ES-I3 (cell line): ENCODE measurements around the gene SHFL.

Experiments
- H3K36me3 ChIP-seq: 2 replicates; pipeline ENCODE4 v1.6.1; 2013; ENCODE audit warnings: mild to moderate bottlenecking, low read length, control low read depth, moderate library complexity; ENCODE audit not compliant: insufficient read depth
- H3K4me1 ChIP-seq: 2 replicates; pipeline ENCODE4 v1.6.1; 2013; ENCODE audit warnings: mild to moderate bottlenecking, control low read depth, low read length; ENCODE audit not compliant: insufficient read depth
- H3K9ac ChIP-seq: 2 replicates; pipeline ENCODE4 v1.6.1; 2013; ENCODE audit warnings: low read depth, mild to moderate bottlenecking, low read length, moderate library complexity
- H3K9me3 ChIP-seq: 2 replicates; pipeline ENCODE4 v1.6.1; 2013; ENCODE audit warnings: mild to moderate bottlenecking, low read length, moderate library complexity; ENCODE audit not compliant: control insufficient read depth, insufficient read depth

Gene SHFL

DNA sequence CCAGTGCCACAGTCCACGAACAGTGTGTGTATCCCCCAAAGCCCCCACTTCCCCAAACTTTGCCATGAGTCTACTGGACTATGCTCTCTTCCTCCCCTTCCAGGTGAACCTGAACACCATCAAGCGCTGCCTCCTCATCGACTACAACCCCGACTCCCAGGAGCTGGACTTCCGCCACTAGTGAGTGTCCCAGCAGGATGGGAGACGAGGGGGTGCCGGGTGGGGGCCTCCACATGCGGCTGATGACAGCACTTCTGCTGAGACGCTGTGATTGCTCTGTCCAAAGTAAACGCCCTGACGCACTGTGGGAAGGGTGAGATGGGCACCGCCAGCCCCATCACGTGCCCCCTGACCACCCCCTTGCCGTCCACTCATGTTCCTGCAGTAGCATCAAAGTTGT lies 23.4 kb downstream of the SHFL start:
- peaks cover 4% of the 10 kb centered on the region; the same call in 1 of the 2 replicates for H3K4me1 ChIP-seq
- no peaks in the 10 kb centered on the region for H3K9me3 ChIP-seq
- H3K36me3 ChIP-seq = peaks cover 23% of the 10 kb centered on the region
- no peak overlapping the region for H3K9ac ChIP-seq

DNA sequence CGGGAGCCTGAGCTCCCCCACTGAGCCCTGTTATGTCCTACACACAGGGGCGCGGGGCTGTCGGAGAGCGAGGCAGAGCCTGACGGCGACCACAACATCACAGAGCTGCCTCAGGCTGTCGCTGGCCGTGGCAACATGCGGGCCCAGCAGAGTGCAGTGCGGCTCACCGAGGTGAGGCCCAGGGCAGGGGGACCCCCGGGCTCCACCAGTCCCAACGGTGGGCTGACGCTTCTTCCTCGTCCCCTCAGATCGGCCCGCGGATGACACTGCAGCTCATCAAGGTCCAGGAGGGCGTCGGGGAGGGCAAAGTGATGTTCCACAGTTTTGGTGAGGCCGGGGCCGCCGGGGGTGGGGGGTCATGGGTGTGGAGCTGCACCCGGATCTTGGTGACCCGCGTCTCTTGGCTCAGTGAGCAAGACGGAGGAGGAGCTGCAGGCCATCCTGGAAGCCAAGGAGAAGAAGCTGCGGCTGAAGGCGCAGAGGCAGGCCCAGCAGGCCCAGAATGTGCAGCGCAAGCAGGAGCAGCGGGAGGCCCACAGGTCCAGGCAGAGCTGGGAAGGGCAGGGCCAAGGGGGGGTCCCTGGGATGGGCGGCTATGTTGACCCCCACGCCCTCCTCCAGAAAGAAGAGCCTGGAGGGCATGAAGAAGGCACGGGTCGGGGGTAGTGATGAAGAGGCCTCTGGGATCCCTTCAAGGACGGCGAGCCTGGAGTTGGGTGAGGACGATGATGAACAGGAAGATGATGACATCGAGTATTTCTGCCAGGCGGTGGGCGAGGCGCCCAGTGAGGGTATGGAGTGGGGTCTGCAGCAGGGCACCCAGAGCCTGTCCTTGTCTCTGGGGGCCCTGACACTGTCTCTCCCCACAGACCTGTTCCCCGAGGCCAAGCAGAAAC lies 24.2 kb downstream of the SHFL start:
- peaks cover 23% of the 10 kb centered on the region for H3K36me3 ChIP-seq
- H3K9me3 ChIP-seq = no peaks in the 10 kb centered on the region
- H3K4me1 ChIP-seq = peaks cover 4% of the 10 kb centered on the region; the same call in 1 of the 2 replicates
- H3K9ac ChIP-seq = no peak overlapping the region

DNA sequence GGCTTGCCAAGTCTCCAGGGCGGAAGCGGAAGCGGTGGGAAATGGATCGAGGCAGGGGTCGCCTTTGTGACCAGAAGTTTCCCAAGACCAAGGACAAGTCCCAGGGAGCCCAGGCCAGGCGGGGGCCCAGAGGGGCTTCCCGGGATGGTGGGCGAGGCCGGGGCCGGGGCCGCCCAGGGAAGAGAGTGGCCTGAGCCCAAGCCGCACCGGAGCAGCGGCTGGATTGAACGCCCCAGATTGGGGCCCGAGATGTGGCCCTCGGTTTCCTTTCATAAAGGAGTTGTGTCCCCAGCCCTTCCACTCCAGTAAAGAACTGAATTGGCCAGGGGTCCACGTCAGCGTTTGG lies 24.8 kb downstream of the SHFL start:
- peaks cover 25% of the 10 kb centered on the region for H3K36me3 ChIP-seq
- no peaks in the 10 kb centered on the region for H3K9me3 ChIP-seq
- no peak overlapping the region for H3K9ac ChIP-seq
- no peaks in the 10 kb centered on the region; the same call in 1 of the 2 replicates for H3K4me1 ChIP-seq

DNA sequence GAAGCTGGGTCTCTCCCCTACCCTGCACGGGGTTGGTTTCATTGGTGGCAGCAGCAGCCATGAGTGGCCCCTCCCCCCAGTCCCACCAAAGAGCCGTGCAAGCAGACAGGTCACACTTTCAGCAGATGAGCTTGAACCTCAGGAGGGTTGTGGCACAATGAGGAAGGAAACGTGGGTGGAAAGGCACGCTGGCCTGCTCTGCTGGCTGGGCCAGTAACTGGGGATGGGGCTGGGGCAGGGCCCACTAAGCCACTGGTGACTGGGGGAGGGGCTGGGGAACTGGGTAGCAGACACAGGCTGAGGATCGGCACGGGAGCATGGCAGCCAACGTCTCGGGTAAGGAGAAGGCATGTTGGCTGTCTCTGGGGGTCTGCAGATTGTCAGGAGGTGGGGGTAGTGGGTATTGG lies 25.3 kb downstream of the SHFL start, which contains the start of gene P2RY11:
Gene P2RY11, plus strand, starts transcription at position 289 of the 407 bp plus-strand sequence. Its CDS starts 29 bp downstream, at position 318.
- H3K36me3 ChIP-seq = peaks cover 25% of the 10 kb centered on the region
- no peak within 1 kb of the TSS for H3K9ac ChIP-seq
- H3K4me1 ChIP-seq = no peaks in the 10 kb centered on the region; the same call in 1 of the 2 replicates
- H3K9me3 ChIP-seq = no peaks in the 10 kb centered on the region

DNA sequence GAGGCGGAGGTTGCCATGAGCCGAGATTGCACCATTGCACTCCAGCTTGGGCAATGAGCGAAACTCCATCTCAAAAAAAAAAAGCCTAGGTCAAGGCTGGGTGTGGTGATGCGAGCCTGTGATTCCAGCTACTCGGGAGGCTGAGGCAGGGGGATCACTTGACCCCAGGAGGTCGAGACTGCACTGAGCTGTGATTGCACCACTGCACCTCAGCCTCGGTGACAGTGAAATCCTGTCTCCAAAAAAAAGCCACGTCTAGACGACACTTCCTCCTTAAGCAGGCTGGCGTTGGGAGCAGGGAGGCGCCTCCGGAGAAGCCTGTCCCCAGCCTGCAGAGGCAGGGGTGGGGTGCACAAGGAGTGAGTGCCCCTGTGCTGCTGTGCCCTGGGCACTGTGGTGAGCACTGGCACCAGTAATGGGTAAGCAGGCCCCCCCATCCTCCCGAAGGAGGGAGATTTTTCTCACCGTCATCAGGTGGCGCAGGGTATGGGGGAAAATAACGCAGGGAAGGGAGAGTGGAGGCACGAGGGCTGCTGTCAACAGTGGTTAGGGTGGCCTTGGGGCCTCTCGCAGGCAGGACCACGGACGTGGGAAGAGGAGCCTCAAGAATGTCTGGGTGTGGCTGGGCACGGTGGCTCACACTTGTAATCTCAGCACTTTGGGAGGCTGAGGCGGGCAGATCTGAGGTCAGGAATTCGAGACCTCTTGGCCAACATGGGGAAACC lies 26.1 kb downstream of the SHFL start:
- Histone ChIP-seq H3K4me1 (no peaks in the 10 kb centered on the region; the same call in 1 of the 2 replicates), H3K9me3 (no peaks in the 10 kb centered on the region), H3K36me3 (peaks cover 32% of the 10 kb centered on the region), H3K9ac (no peak overlapping the region)

GRCh38 chr19:10112895-10113591 lies 26.9 kb downstream of the SHFL start:
- no peaks in the 10 kb centered on the region for H3K4me1 ChIP-seq

GRCh38 chr19:10113592-10113963 lies 27.5 kb downstream of the SHFL start:
- no peaks in the 10 kb centered on the region for H3K4me1 ChIP-seq
- no peak overlapping the region for H3K9ac ChIP-seq
- H3K9me3 ChIP-seq = no peaks in the 10 kb centered on the region
- H3K36me3 ChIP-seq = peaks cover 27% of the 10 kb centered on the region

More at GRCh38 chr19:10112895-10113591, 26.9 kb downstream of the SHFL start:
- no peak overlapping the region for H3K9ac ChIP-seq
- H3K9me3 ChIP-seq = no peaks in the 10 kb centered on the region
- peaks cover 32% of the 10 kb centered on the region for H3K36me3 ChIP-seq

DNA sequence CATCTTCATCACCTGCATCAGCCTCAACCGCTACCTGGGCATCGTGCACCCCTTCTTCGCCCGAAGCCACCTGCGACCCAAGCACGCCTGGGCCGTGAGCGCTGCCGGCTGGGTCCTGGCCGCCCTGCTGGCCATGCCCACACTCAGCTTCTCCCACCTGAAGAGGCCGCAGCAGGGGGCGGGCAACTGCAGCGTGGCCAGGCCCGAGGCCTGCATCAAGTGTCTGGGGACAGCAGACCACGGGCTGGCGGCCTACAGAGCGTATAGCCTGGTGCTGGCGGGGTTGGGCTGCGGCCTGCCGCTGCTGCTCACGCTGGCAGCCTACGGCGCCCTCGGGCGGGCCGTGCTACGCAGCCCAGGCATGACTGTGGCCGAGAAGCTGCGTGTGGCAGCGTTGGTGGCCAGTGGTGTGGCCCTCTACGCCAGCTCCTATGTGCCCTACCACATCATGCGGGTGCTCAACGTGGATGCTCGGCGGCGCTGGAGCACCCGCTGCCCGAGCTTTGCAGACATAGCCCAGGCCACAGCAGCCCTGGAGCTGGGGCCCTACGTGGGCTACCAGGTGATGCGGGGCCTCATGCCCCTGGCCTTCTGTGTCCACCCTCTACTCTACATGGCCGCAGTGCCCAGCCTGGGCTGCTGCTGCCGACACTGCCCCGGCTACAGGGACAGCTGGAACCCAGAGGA lies 28.0 kb downstream of the SHFL start:
- Histone ChIP-seq H3K9ac (no peak overlapping the region), H3K4me1 (no peaks in the 10 kb centered on the region; the same call in 1 of the 2 replicates), H3K9me3 (no peaks in the 10 kb centered on the region), H3K36me3 (peaks cover 25% of the 10 kb centered on the region)

GRCh38 chr19:10114651-10115391 lies 28.7 kb downstream of the SHFL start:
- H3K9ac ChIP-seq = no peak overlapping the region
- no peaks in the 10 kb centered on the region; the same call in 1 of the 2 replicates for H3K9me3 ChIP-seq
- no peaks in the 10 kb centered on the region; the same call in 1 of the 2 replicates for H3K4me1 ChIP-seq
- peaks cover 18% of the 10 kb centered on the region for H3K36me3 ChIP-seq

GRCh38 chr19:10115392-10116084 lies 29.4 kb downstream of the SHFL start:
- Histone ChIP-seq H3K9me3 (no peaks in the 10 kb centered on the region; the same call in 1 of the 2 replicates), H3K36me3 (peaks cover 16% of the 10 kb centered on the region), H3K4me1 (no peaks in the 10 kb centered on the region; the same call in 1 of the 2 replicates), H3K9ac (no peak overlapping the region)

- H3K9ac ChIP-seq = no peak overlapping the region
- no peaks in the 10 kb centered on the region; the same call in 1 of the 2 replicates for H3K4me1 ChIP-seq
- H3K36me3 ChIP-seq = peaks cover 16% of the 10 kb centered on the region
Measured at GRCh38 chr19:10116085-10116865, 30.2 kb downstream of the SHFL start.

GRCh38 chr19:10116866-10117616 lies 30.9 kb downstream of the SHFL start:
- H3K36me3 ChIP-seq = peaks cover 16% of the 10 kb centered on the region

More at GRCh38 chr19:10116085-10116865, 30.2 kb downstream of the SHFL start:
- H3K9me3 ChIP-seq = no peaks in the 10 kb centered on the region; the same call in 1 of the 2 replicates

More at GRCh38 chr19:10116866-10117616, 30.9 kb downstream of the SHFL start:
- Histone ChIP-seq H3K9me3 (no peaks in the 10 kb centered on the region; the same call in 1 of the 2 replicates), H3K4me1 (no peaks in the 10 kb centered on the region; the same call in 1 of the 2 replicates), H3K9ac (no peak overlapping the region)
